Neuron (in vitro differentiated cells): ENCODE data around the gene MCM8.
"Not testable (repeated sequence)": the region's sequence is repeated elsewhere in the genome, so short reads cannot be mapped to it uniquely, and the experiment has no call there.

Source experiments
- H2AFZ ChIP-seq: one replicate; pipeline ENCODE4 v1.6.1; 2013; ENCODE audit warnings: low read depth, mild to moderate bottlenecking, inconsistent platforms, low read length, moderate library complexity
- H3K27me3 ChIP-seq: one replicate; pipeline ENCODE4 v1.6.1; 2013; ENCODE audit warnings: low read length; ENCODE audit not compliant: insufficient read depth
- H3K36me3 ChIP-seq: one replicate; pipeline ENCODE4 v1.6.1; 2013; ENCODE audit warnings: low read length; ENCODE audit not compliant: insufficient read depth
- H3K4me1 ChIP-seq: one replicate; pipeline ENCODE4 v1.6.1; 2013; ENCODE audit warnings: low read length; ENCODE audit not compliant: insufficient read depth
- H3K4me3 ChIP-seq: 2 replicates; pipeline ENCODE4 v1.5.1; 2013; ENCODE audit warnings: mild to moderate bottlenecking, low read length, moderate library complexity
- H3K9me3 ChIP-seq: one replicate; pipeline ENCODE4 v1.6.1; 2013; ENCODE audit warnings: low read length

The MCM8 gene

GRCh38 chr20:6024768-6025167, 74.3 kb downstream of the MCM8 start:
- Histone ChIP-seq H3K36me3 (peaks cover 50% of the 10 kb centered on the region), H3K27me3 (no peaks in the 10 kb centered on the region), H2AFZ (no peak overlapping the region), H3K9me3 (peaks cover 15% of the 10 kb centered on the region), H3K4me1 (no peaks in the 10 kb centered on the region), H3K4me3 (no peak overlapping the region)

GRCh38 chr20:6026051-6026450, 75.6 kb downstream of the MCM8 start:
- Histone ChIP-seq H3K36me3 (peaks cover 42% of the 10 kb centered on the region), H3K4me3 (no peak overlapping the region), H3K27me3 (no peaks in the 10 kb centered on the region), H2AFZ (no peak overlapping the region), H3K9me3 (peaks cover 15% of the 10 kb centered on the region), H3K4me1 (no peaks in the 10 kb centered on the region)

- no peak overlapping the region for H2AFZ ChIP-seq
- no peaks in the 10 kb centered on the region for H3K27me3 ChIP-seq
- peaks cover 37% of the 10 kb centered on the region for H3K36me3 ChIP-seq
- H3K9me3 ChIP-seq, result peaks cover 10% of the 10 kb centered on the region
- no peaks in the 10 kb centered on the region for H3K4me1 ChIP-seq
- H3K4me3 ChIP-seq, result no peak overlapping the region
Measured at GRCh38 chr20:6028818-6029217, 78.4 kb downstream of the MCM8 start.

GRCh38 chr20:6029538-6029937, 79.1 kb downstream of the MCM8 start:
- H2AFZ ChIP-seq, result no peak overlapping the region
- no peak overlapping the region for H3K4me3 ChIP-seq
- no peaks in the 10 kb centered on the region for H3K27me3 ChIP-seq
- peaks cover 38% of the 10 kb centered on the region for H3K36me3 ChIP-seq
- peaks cover 10% of the 10 kb centered on the region for H3K9me3 ChIP-seq
- no peaks in the 10 kb centered on the region for H3K4me1 ChIP-seq

GRCh38 chr20:6030453-6031080, 80.1 kb downstream of the MCM8 start:
- Histone ChIP-seq H3K27me3 (no peaks in the 10 kb centered on the region), H3K4me3 (no peak overlapping the region), H2AFZ (no peak overlapping the region), H3K36me3 (peaks cover 33% of the 10 kb centered on the region), H3K4me1 (no peaks in the 10 kb centered on the region), H3K9me3 (peaks cover 4% of the 10 kb centered on the region)

GRCh38 chr20:6032907-6033306, 82.5 kb downstream of the MCM8 start:
- H3K9me3 ChIP-seq, H3K4me3 ChIP-seq, H2AFZ ChIP-seq, H3K27me3 ChIP-seq, H3K4me1 ChIP-seq: not testable (repeated sequence)
- peaks cover 38% of the 10 kb centered on the region for H3K36me3 ChIP-seq

GRCh38 chr20:6034134-6034969, 83.9 kb downstream of the MCM8 start:
- no peaks in the 10 kb centered on the region for H3K27me3 ChIP-seq
- H3K36me3 ChIP-seq, result peaks cover 51% of the 10 kb centered on the region
- no peaks in the 10 kb centered on the region for H3K4me1 ChIP-seq
- H2AFZ ChIP-seq, result no peak overlapping the region
- H3K4me3 ChIP-seq, result no peak overlapping the region
- no peaks in the 10 kb centered on the region for H3K9me3 ChIP-seq

- H3K4me3 ChIP-seq, result no peak overlapping the region
- H3K4me1 ChIP-seq, result no peaks in the 10 kb centered on the region
- no peak overlapping the region for H2AFZ ChIP-seq
- H3K9me3 ChIP-seq, result peaks cover 5% of the 10 kb centered on the region
- peaks cover 68% of the 10 kb centered on the region for H3K36me3 ChIP-seq
- H3K27me3 ChIP-seq, result no peaks in the 10 kb centered on the region
Measured at GRCh38 chr20:6036213-6036612, 85.8 kb downstream of the MCM8 start.

- H3K9me3 ChIP-seq, result peaks cover 5% of the 10 kb centered on the region
- H3K36me3 ChIP-seq, result peaks cover 71% of the 10 kb centered on the region
- H2AFZ ChIP-seq, result no peak overlapping the region
- H3K4me1 ChIP-seq, result no peaks in the 10 kb centered on the region
- H3K27me3 ChIP-seq, result no peaks in the 10 kb centered on the region
- H3K4me3 ChIP-seq, result no peak overlapping the region
Measured at GRCh38 chr20:6037082-6037481, 86.6 kb downstream of the MCM8 start.

- Histone ChIP-seq H3K4me1 (no peaks in the 10 kb centered on the region), H3K4me3 (no peak overlapping the region), H3K36me3 (peaks cover 70% of the 10 kb centered on the region), H3K9me3 (peaks cover 5% of the 10 kb centered on the region), H3K27me3 (no peaks in the 10 kb centered on the region), H2AFZ (no peak overlapping the region)
Measured at GRCh38 chr20:6038256-6038655, 87.8 kb downstream of the MCM8 start.

GRCh38 chr20:6039766-6040165, 89.3 kb downstream of the MCM8 start:
- Histone ChIP-seq H3K4me1 (no peaks in the 10 kb centered on the region), H3K36me3 (peaks cover 56% of the 10 kb centered on the region)

GRCh38 chr20:6040540-6040939, 90.1 kb downstream of the MCM8 start:
- H3K4me3 ChIP-seq, result no peak overlapping the region
- no peaks in the 10 kb centered on the region for H3K4me1 ChIP-seq
- peaks cover 5% of the 10 kb centered on the region for H3K9me3 ChIP-seq
- H2AFZ ChIP-seq, result no peak overlapping the region
- H3K27me3 ChIP-seq, result no peaks in the 10 kb centered on the region
- peaks cover 54% of the 10 kb centered on the region for H3K36me3 ChIP-seq

More at GRCh38 chr20:6039766-6040165, 89.3 kb downstream of the MCM8 start:
- Histone ChIP-seq H2AFZ (no peak overlapping the region), H3K9me3 (peaks cover 5% of the 10 kb centered on the region), H3K4me3 (no peak overlapping the region), H3K27me3 (no peaks in the 10 kb centered on the region)

GRCh38 chr20:6040958-6041807, 90.7 kb downstream of the MCM8 start:
- no peak overlapping the region for H2AFZ ChIP-seq
- H3K4me3 ChIP-seq, result no peak overlapping the region
- H3K4me1 ChIP-seq, result no peaks in the 10 kb centered on the region
- peaks cover 5% of the 10 kb centered on the region for H3K9me3 ChIP-seq
- H3K27me3 ChIP-seq, result no peaks in the 10 kb centered on the region
- H3K36me3 ChIP-seq, result peaks cover 51% of the 10 kb centered on the region
